ENCODE results near the gene SRP68. TPM values are rescaled to one million over a fixed set of nuclear protein-coding genes. Genes with fewer than 3 reads are reported as not detected.
"Not testable (repeated sequence)": the region's sequence is repeated elsewhere in the genome, so short reads cannot be mapped to it uniquely, and the experiment has no call there.

Gene SRP68
- total RNA-seq, 2 experiments from 2014 or later = 151 to 174 TPM

- H3K9me3 Mint-ChIP-seq (ENCODE audit: low read depth) = no peaks in the 10 kb centered on the region
- ChIA-PET POLR2A (no interaction called here), CTCF (interaction anchor here (0.6 to 1.5 kb wide), 2 partner anchors 62 to 65 kb away, joined by 3 to 5 read pairs; no protein-coding TSS in a partner anchor)
- peaks cover 56% of the 10 kb centered on the region for H3K4me1 Mint-ChIP-seq
- peaks cover 40% of the 10 kb centered on the region for H3K27me3 Mint-ChIP-seq
- DNase-seq = peak; percentile 60
- ATAC-seq = no peak
- H3K27ac Mint-ChIP-seq = no peak overlapping the region
- intact Hi-C loops (cut with DNase I, micrococcal nuclease) = loop anchor here in 1 of 2 experiments (5.0 kb wide), 1 partner anchor 63 kb away; no protein-coding TSS in a partner anchor
- peaks cover 9% of the 10 kb centered on the region for H3K36me3 Mint-ChIP-seq (ENCODE audit: low read depth)
- H3K4me3 Mint-ChIP-seq = peak overlapping the region; percentile 49
Measured at GRCh38 chr17:76075364-76076145, 3.2 kb upstream of the SRP68 start.

GRCh38 chr17:76074390-76075363, 2.4 kb upstream of the SRP68 start, which contains the start of gene GALR2:
Gene GALR2 (plus strand): TSS chr17:76074781. CDS start chr17:76074884, 103 bp downstream.
- Mint-ChIP-seq H3K27me3 (peaks cover 40% of the 10 kb centered on the region), H3K4me1 (peaks cover 56% of the 10 kb centered on the region), H3K4me3 (peak within 1 kb of the TSS; percentile 49), H3K9me3 (ENCODE audit: low read depth) (no peaks in the 10 kb centered on the region), H3K36me3 (ENCODE audit: low read depth) (peaks cover 15% of the 10 kb centered on the region), H3K27ac (no peak within 1 kb of the TSS)
- intact Hi-C loops (cut with DNase I, micrococcal nuclease) = loop anchor here (5.0 kb wide), 3 partner anchors 62 to 653 kb away; partner anchors contain the start of genes JMJD6 (in 1 of the 2) and METTL23 (in 1 of the 2)
- CTCF ChIA-PET = interaction anchor here (1.5 kb wide), 1 partner anchor 61 kb away, joined by 5 read pairs; no protein-coding TSS in a partner anchor
- POLR2A ChIA-PET = no interaction called here
- DNase-seq (peak; percentile 39), ATAC-seq (no peak)

GRCh38 chr17:76071531-76072147, 678 bp downstream of the SRP68 start:
- Mint-ChIP-seq H3K4me1 (peaks cover 39% of the 10 kb centered on the region), H3K27me3 (peaks cover 23% of the 10 kb centered on the region), H3K36me3 (ENCODE audit: low read depth) (peaks cover 29% of the 10 kb centered on the region), H3K4me3 (peak overlapping the region; percentile 94), H3K27ac (peak overlapping the region; percentile 100), H3K9me3 (ENCODE audit: low read depth) (no peaks in the 10 kb centered on the region)
- intact Hi-C loops (cut with DNase I, micrococcal nuclease) = loop anchor here in 1 of 2 experiments (1.0 to 5.0 kb wide), 14 partner anchors 8 to 656 kb away; partner anchors contain the start of genes ACOX1, EXOC7, FOXJ1 and JMJD6
- ChIA-PET POLR2A (interaction anchor here (0.6 to 1.8 kb wide), 9 partner anchors 8 to 656 kb away, joined by 3 to 19 read pairs (median 8); partner anchors contain the start of gene UBALD2), CTCF (interaction anchor here (0.6 to 1.3 kb wide), 9 partner anchors 9 to 1282 kb away, joined by 3 to 5 read pairs (median 3); no protein-coding TSS in a partner anchor)
- DNase-seq (peak; percentile 56), ATAC-seq (peak; percentile 70)

GRCh38 chr17:76065775-76066174, 6.5 kb downstream of the SRP68 start:
- intact Hi-C loops (cut with DNase I, micrococcal nuclease) = no loop called here
- Mint-ChIP-seq H3K9me3 (ENCODE audit: low read depth) (no peaks in the 10 kb centered on the region), H3K36me3 (ENCODE audit: low read depth) (peaks cover 63% of the 10 kb centered on the region), H3K27ac (peak overlapping the region; percentile 19), H3K4me3 (no peak overlapping the region), H3K27me3 (no peaks in the 10 kb centered on the region), H3K4me1 (peaks cover 38% of the 10 kb centered on the region)
- CTCF ChIA-PET = interaction anchor here (0.9 to 1.6 kb wide), 2 partner anchors 9 to 213 kb away, joined by 3 to 6 read pairs; no protein-coding TSS in a partner anchor
- POLR2A ChIA-PET = interaction anchor here (0.6 kb wide), 1 partner anchor 90 kb away, joined by 3 read pairs; no protein-coding TSS in a partner anchor
- DNase-seq = no peak
- no peak for ATAC-seq

GRCh38 chr17:76063875-76064546, 8.3 kb downstream of the SRP68 start:
- Mint-ChIP-seq H3K4me3 (peak overlapping the region; percentile 63), H3K36me3 (ENCODE audit: low read depth) (peaks cover 66% of the 10 kb centered on the region), H3K27ac (peak overlapping the region; percentile 81), H3K9me3 (ENCODE audit: low read depth) (no peaks in the 10 kb centered on the region), H3K4me1 (peaks cover 31% of the 10 kb centered on the region), H3K27me3 (no peaks in the 10 kb centered on the region)
- POLR2A ChIA-PET = interaction anchor here (0.6 to 1.5 kb wide), 2 partner anchors 8 to 1345 kb away, joined by 3 to 10 read pairs; partner anchors contain the start of gene SRP68
- CTCF ChIA-PET = interaction anchor here (0.6 to 3.2 kb wide), 10 partner anchors 10 to 434 kb away, joined by 3 to 16 read pairs (median 4); partner anchors contain the start of gene ZACN
- intact Hi-C loops (cut with DNase I, micrococcal nuclease) = loop anchor here in 1 of 2 experiments (1.0 kb wide), 1 partner anchor 7 kb away; no protein-coding TSS in a partner anchor
- DNase-seq (peak; percentile 81), ATAC-seq (peak; percentile 91)

GRCh38 chr17:76058264-76058663, 14.1 kb downstream of the SRP68 start:
- H3K9me3 Mint-ChIP-seq (ENCODE audit: low read depth) = not testable (repeated sequence)

GRCh38 chr17:76056882-76057281, 15.4 kb downstream of the SRP68 start:
- ATAC-seq (no peak), DNase-seq (no peak)
- ChIA-PET CTCF (interaction anchor here (1.0 to 1.7 kb wide), 2 partner anchors 9 to 42 kb away, joined by 3 to 6 read pairs; no protein-coding TSS in a partner anchor), POLR2A (no interaction called here)
- peaks cover 60% of the 10 kb centered on the region for H3K36me3 Mint-ChIP-seq (ENCODE audit: low read depth)
- H3K4me1 Mint-ChIP-seq = peaks cover 17% of the 10 kb centered on the region
- H3K27me3 Mint-ChIP-seq = no peaks in the 10 kb centered on the region
- no peak overlapping the region for H3K27ac Mint-ChIP-seq
- H3K4me3 Mint-ChIP-seq = no peak overlapping the region
- intact Hi-C loops (cut with DNase I, micrococcal nuclease) = no loop called here
- no peaks in the 10 kb centered on the region for H3K9me3 Mint-ChIP-seq (ENCODE audit: low read depth)

More at GRCh38 chr17:76058264-76058663, 14.1 kb downstream of the SRP68 start:
- intact Hi-C loops (cut with DNase I, micrococcal nuclease); DNase-seq; ATAC-seq; H3K4me3 Mint-ChIP-seq; H3K27me3 Mint-ChIP-seq; H3K27ac Mint-ChIP-seq: not testable (repeated sequence)
- peaks cover 24% of the 10 kb centered on the region for H3K4me1 Mint-ChIP-seq
- ChIA-PET POLR2A (interaction anchor here (0.6 kb wide), 1 partner anchor 163 kb away, joined by 3 read pairs; no protein-coding TSS in a partner anchor), CTCF (interaction anchor here (0.6 kb wide), 1 partner anchor 25 kb away, joined by 4 read pairs; no protein-coding TSS in a partner anchor)
- H3K36me3 Mint-ChIP-seq (ENCODE audit: low read depth) = peaks cover 62% of the 10 kb centered on the region

- H3K4me1 Mint-ChIP-seq = peaks cover 37% of the 10 kb centered on the region
- peak overlapping the region; percentile 38 for H3K27ac Mint-ChIP-seq
- no peak overlapping the region for H3K4me3 Mint-ChIP-seq
- H3K9me3 Mint-ChIP-seq (ENCODE audit: low read depth) = no peaks in the 10 kb centered on the region
- peaks cover 63% of the 10 kb centered on the region for H3K36me3 Mint-ChIP-seq (ENCODE audit: low read depth)
- ChIA-PET CTCF (interaction anchor here (0.5 to 2.2 kb wide), 5 partner anchors 9 to 225 kb away, joined by 3 to 15 read pairs (median 4); no protein-coding TSS in a partner anchor), POLR2A (interaction anchor here (0.6 kb wide), 1 partner anchor 12 kb away, joined by 3 read pairs; no protein-coding TSS in a partner anchor)
- DNase-seq (no peak), ATAC-seq (peak; percentile 23)
- intact Hi-C loops (cut with DNase I, micrococcal nuclease) = no loop called here
- H3K27me3 Mint-ChIP-seq = no peaks in the 10 kb centered on the region
Measured at GRCh38 chr17:76054112-76054476, 18.2 kb downstream of the SRP68 start.

- H3K4me3 Mint-ChIP-seq = no peak overlapping the region
- H3K36me3 Mint-ChIP-seq (ENCODE audit: low read depth) = peaks cover 63% of the 10 kb centered on the region
- intact Hi-C loops (cut with DNase I, micrococcal nuclease) = no loop called here
- DNase-seq (peak; percentile 62), ATAC-seq (peak; percentile 74)
- ChIA-PET POLR2A (interaction anchor here (0.6 kb wide), 3 partner anchors 12 to 644 kb away, joined by 3 to 4 read pairs (median 3); no protein-coding TSS in a partner anchor), CTCF (interaction anchor here (0.5 to 2.2 kb wide), 7 partner anchors 9 to 226 kb away, joined by 3 to 15 read pairs (median 4); no protein-coding TSS in a partner anchor)
- no peaks in the 10 kb centered on the region for H3K9me3 Mint-ChIP-seq (ENCODE audit: low read depth)
- H3K27ac Mint-ChIP-seq = peak overlapping the region; percentile 38
- H3K27me3 Mint-ChIP-seq = no peaks in the 10 kb centered on the region
- peaks cover 41% of the 10 kb centered on the region for H3K4me1 Mint-ChIP-seq
Measured at GRCh38 chr17:76053246-76054111, 18.8 kb downstream of the SRP68 start.
